Endothelial cell of umbilical vein (primary cell): ENCODE measurements around the gene S1PR5. TPM values are rescaled to one million over a fixed set of nuclear protein-coding genes. Genes with fewer than 3 reads are reported as not detected.

Experiments used
- BruUV-seq: library from RNA; stranded (reverse); fragments of 400-500 nt; replicated peaks from 2 replicates; lab custom pipeline; 2021; lab: Mats Ljungman, UMichigan
- CTCF ChIA-PET: fragments of 300-600, 350-600 bp; sonication (Branson Sonifier 250); formaldehyde crosslinking; loops from one replicate; lab custom pipeline; 2021; ENCODE audit warnings: antibody characterized with exemption, inconsistent platforms; lab: Charles Lee
- POLR2A ChIA-PET: fragments of 300-600, 350-600 bp; sonication (Branson Sonifier 250); formaldehyde crosslinking; loops from one replicate; lab custom pipeline; 2021; ENCODE audit warnings: antibody characterized with exemption, inconsistent platforms; lab: Charles Lee
- DNase-seq: peaks from one replicate; pipeline ENCODE4 v3.0.0-alpha.2; 2011; ENCODE audit warnings: low read depth, low spot score
- FAIRE-seq: peaks from 2 replicates; lab custom pipeline; 2011; peaks lifted over from hg19 to GRCh38; lab: Jason Lieb, UNC
- H2AFZ ChIP-seq: 2 replicates; pipeline ENCODE4 v1.6.0; 2012; ENCODE audit warnings: low read depth, low read length, control low read depth, inconsistent platforms
- H3K27ac ChIP-seq: 2 replicates; pipeline ENCODE4 v1.5.1; 2011; ENCODE audit warnings: low read depth, mild to moderate bottlenecking, control low read depth, low read length, moderate library complexity; ENCODE audit not compliant: insufficient read depth
- H3K27me3 ChIP-seq, 2 experiments: 2 replicates each; pipeline versions ENCODE4 v1.6.0 to v1.6.1; 2011; ENCODE audit warnings: low read length in 2 of 2, mixed read lengths in 1 of 2; ENCODE audit not compliant: control insufficient read depth in 2 of 2, insufficient read depth in 2 of 2
- H3K36me3 ChIP-seq, 2 experiments: 2 replicates in 1 of 2; 3 replicates in 1 of 2; pipeline ENCODE4 v1.5.1; 2011; ENCODE audit warnings: low read length in 2 of 2, mild to moderate bottlenecking in 1 of 2, moderate library complexity in 1 of 2; ENCODE audit not compliant: control insufficient read depth in 2 of 2, insufficient read depth in 2 of 2; ENCODE audit errors: extremely low read depth in 1 of 2
- H3K4me1 ChIP-seq: 3 replicates; pipeline ENCODE4 v1.5.1; 2011; ENCODE audit warnings: mild to moderate bottlenecking, low read length; ENCODE audit not compliant: control insufficient read depth, insufficient read depth; ENCODE audit errors: extremely low read depth
- H3K4me2 ChIP-seq: 2 replicates; pipeline ENCODE4 v1.6.1; 2011; ENCODE audit warnings: low read length, control low read depth, mixed read lengths; ENCODE audit not compliant: insufficient read depth
- H3K4me3 ChIP-seq, 3 experiments: fragments of 200-600 bp in 1 of 3; sonication (generic), shearing (Covaris generic) in 1 of 3; replicated peaks in 1 of 3; 2 replicates each; pipeline ENCODE4 v1.5.1; 2011 to 2016; ENCODE audit warnings: control low read depth in 3 of 3, low read length in 3 of 3, mild to moderate bottlenecking in 2 of 3, inconsistent platforms in 1 of 3, low read depth in 1 of 3, moderate library complexity in 1 of 3; ENCODE audit not compliant: insufficient read depth in 1 of 3
- H3K79me2 ChIP-seq: 2 replicates; pipeline ENCODE4 v1.6.0; 2012; ENCODE audit warnings: low read length, inconsistent platforms; ENCODE audit not compliant: control insufficient read depth, insufficient read depth
- H3K9ac ChIP-seq: replicated peaks from 2 replicates; pipeline ENCODE3; 2011; ENCODE audit warnings: low read length, control low read depth; ENCODE audit not compliant: insufficient read depth; ENCODE audit errors: extremely low read depth
- H3K9me1 ChIP-seq: replicated peaks from 3 replicates; pipeline ENCODE4 v1.6.0; 2011; ENCODE audit warnings: mild to moderate bottlenecking, low read length; ENCODE audit not compliant: control insufficient read depth, insufficient read depth; ENCODE audit errors: extremely low read depth
- H3K9me3 ChIP-seq: replicated peaks from 2 replicates; pipeline ENCODE4 v1.5.1; 2012; ENCODE audit warnings: low read length, inconsistent platforms; ENCODE audit not compliant: control insufficient read depth, insufficient read depth
- H4K20me1 ChIP-seq: replicated peaks from 2 replicates; pipeline ENCODE3; 2011; ENCODE audit warnings: mild to moderate bottlenecking, low read length; ENCODE audit not compliant: control insufficient read depth, insufficient read depth; ENCODE audit errors: extremely low read depth
- CTCF ChIP-seq, 2 donors: IDR thresholded peaks; 1 replicate in 1 of 2; 2 replicates in 1 of 2; pipeline ENCODE4 v1.5.1; 2011; ENCODE audit warnings: low read length in 2 of 2, mild to moderate bottlenecking in 2 of 2, moderate library complexity in 2 of 2, control low read depth in 1 of 2, inconsistent platforms in 1 of 2, low read depth in 1 of 2; ENCODE audit not compliant: insufficient read depth in 1 of 2; ENCODE audit errors: extremely low read depth in 1 of 2
- EZH2 ChIP-seq: IDR thresholded peaks from 2 replicates; pipeline ENCODE4 v1.6.1; 2012; ENCODE audit warnings: borderline replicate concordance, low read depth, mild to moderate bottlenecking, moderate library complexity, low read length, inconsistent platforms; ENCODE audit not compliant: severe bottlenecking
- FOS ChIP-seq: IDR thresholded peaks from 2 replicates; pipeline ENCODE4 v1.6.1; 2011; ENCODE audit warnings: mild to moderate bottlenecking, low read length, moderate library complexity, borderline replicate concordance; ENCODE audit not compliant: insufficient read depth
- GATA2 ChIP-seq: IDR thresholded peaks from 2 replicates; pipeline ENCODE4 v1.7.0; 2011; ENCODE audit warnings: low read depth, mild to moderate bottlenecking, moderate library complexity, mixed read lengths, low read length; ENCODE audit not compliant: insufficient read length, insufficient read depth
- JUN ChIP-seq: IDR thresholded peaks from 2 replicates; pipeline ENCODE4 v1.6.1; 2011; ENCODE audit warnings: borderline replicate concordance, low read depth; ENCODE audit not compliant: insufficient read length, insufficient read depth
- MYC ChIP-seq: IDR thresholded peaks from one replicate; pipeline ENCODE4 v1.6.1; 2011; ENCODE audit warnings: mild to moderate bottlenecking, low read depth, low read length
- dilution Hi-C: fragments of 300-500 bp; cut with MboI; formaldehyde crosslinking; loops from one replicate; pipeline ENCODE4 v1.15.0; 2019; ENCODE audit warnings: low sequenced_read_pairs; ENCODE audit not compliant: extremely low pct_ligation_motif_present
- intact Hi-C: fragments of 100-400 bp; cut with micrococcal nuclease; formaldehyde crosslinking; loops from one replicate; pipeline ENCODE4 v1.10.0; 2022
- polyA plus RNA-seq, 4 experiments: library from polyadenylated mRNA; depleted of rRNA in 3 of 4; stranded (reverse) in 3 of 4; unstranded in 1 of 4; fragments of >200 nt; gene quantifications; 2 replicates each; pipeline versions ENCODE4 v1.2.1 to v1.2.3, GENCODE V29; 2011 to 2012; ENCODE audit warnings: missing spikeins in 1 of 4
- total RNA-seq: library from RNA; stranded (reverse); gene quantifications from 2 replicates; pipeline ENCODE4 v1.2.3, GENCODE V29; 2021
- TF ChIP-seq, protein P1 (sequence below): IDR thresholded peaks from 2 replicates; pipeline ENCODE4 v1.6.1; 2011; ENCODE audit not compliant: insufficient read depth, insufficient read length

Gene S1PR5
- total and polyA plus RNA-seq, 2 donors (not counting 3 experiments of a cell fraction or from before 2014, with no cell fraction given) = not detected

DNA sequence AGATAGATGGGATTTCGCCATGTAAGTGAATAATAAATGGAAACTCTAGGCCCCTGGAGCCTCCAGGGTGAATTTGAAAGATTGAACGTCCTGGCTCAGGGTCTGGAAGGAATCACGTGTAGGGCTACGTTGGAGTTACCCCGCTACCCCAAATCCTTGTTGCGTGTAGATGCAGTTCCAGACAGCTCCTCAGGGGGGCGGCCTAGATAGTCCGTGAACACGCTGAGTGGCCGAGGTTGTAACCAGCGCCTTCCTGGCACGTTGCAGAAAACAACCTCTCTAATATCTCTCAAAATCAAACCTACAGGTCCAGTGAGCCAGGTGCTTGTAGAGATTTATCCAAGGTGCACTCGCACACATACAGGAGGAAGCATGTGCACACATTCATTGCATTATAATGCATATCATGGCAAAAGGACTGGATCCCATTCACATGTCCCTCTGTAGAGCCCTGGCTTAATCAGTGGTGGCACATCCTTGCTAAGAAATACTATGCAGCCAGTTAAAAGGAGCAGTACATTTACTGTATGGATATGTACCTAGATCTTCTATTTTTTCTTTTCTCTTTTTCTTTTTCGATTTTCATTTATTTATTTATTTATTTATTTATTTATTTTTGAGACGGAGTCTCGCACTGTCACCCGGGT lies 11.5 kb downstream of the S1PR5 start:
- Histone ChIP-seq H3K4me2 (no peak overlapping the region), H3K27me3 (no peaks in the 10 kb centered on the region), H3K9me1 (no peaks in the 10 kb centered on the region), H3K4me1 (peaks cover 7% of the 10 kb centered on the region), H3K27ac (no peak overlapping the region), H3K79me2 (peaks cover 16% of the 10 kb centered on the region), H3K36me3 (no peaks in the 10 kb centered on the region), H3K9me3 (no peaks in the 10 kb centered on the region), H4K20me1 (no peaks in the 10 kb centered on the region), H2AFZ (no peak overlapping the region), H3K9ac (no peak overlapping the region), H3K4me3 (no peak overlapping the region)
- CTCF ChIA-PET = interaction anchor here (0.6 to 2.1 kb wide), 22 partner anchors 12 to 212 kb away, joined by 3 to 13 read pairs (median 3); partner anchors contain the start of genes CDC37, DNM2, KRI1 and S1PR5
- dilution Hi-C loops (no loop called here), intact Hi-C loops (loop anchor here (10.0 kb wide), 1 partner anchor 589 kb away; no protein-coding TSS in a partner anchor)
- no peak for TF ChIP-seq JUN
- TF ChIP-seq MYC = no peak
- no peak for TF ChIP-seq FOS
- TF ChIP-seq, protein P1, sequence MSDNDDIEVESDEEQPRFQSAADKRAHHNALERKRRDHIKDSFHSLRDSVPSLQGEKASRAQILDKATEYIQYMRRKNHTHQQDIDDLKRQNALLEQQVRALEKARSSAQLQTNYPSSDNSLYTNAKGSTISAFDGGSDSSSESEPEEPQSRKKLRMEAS = no peak
- no peak for TF ChIP-seq EZH2
- peak; percentile 73 to 88 for TF ChIP-seq CTCF (IDR thresholded peaks at IDR 0.05; ENCODE audit: extremely low read depth in 1 of 2, insufficient read depth in 1 of 2, low read depth in 1 of 2, low read length in 2 of 2)
- TF ChIP-seq GATA2 = no peak
- BruUV-seq = no TSS peak
- DNase-seq (peak; percentile 71), FAIRE-seq (peak; percentile 94)
- POLR2A ChIA-PET = no interaction called here
